ENCODE data around the gene VIPR2. TPM values are rescaled to one million over a fixed set of nuclear protein-coding genes. Genes with fewer than 3 reads are reported as not detected.

Gene VIPR2
- total and polyA plus RNA-seq, 2 of the 13 experiments (the other 11 are each of a cell fraction or from before 2014, with no cell fraction given) = not detected

- no peak for TF ChIP-seq HNRNPH1 (optimal IDR thresholded peaks at IDR 0.05; ENCODE audit: low read depth, low read length)
- no peak for TF ChIP-seq ATF6 (CRISPR knock-in tag; conservative IDR thresholded peaks at IDR 0.05)
- TF ChIP-seq FOXO1 (CRISPR knock-in tag; IDR thresholded peaks at IDR 0.05) = peak; percentile 94
- no peak for TF ChIP-seq ZNF281 (CRISPR knock-in tag; IDR thresholded peaks at IDR 0.05; ENCODE audit: borderline replicate concordance)
- no peak for TF ChIP-seq ZNF333 (CRISPR knock-in tag; IDR thresholded peaks at IDR 0.05; ENCODE audit: borderline replicate concordance)
- TF ChIP-seq ZNF451 (CRISPR knock-in tag; IDR thresholded peaks at IDR 0.05) = no peak
- TF ChIP-seq, protein P1, sequence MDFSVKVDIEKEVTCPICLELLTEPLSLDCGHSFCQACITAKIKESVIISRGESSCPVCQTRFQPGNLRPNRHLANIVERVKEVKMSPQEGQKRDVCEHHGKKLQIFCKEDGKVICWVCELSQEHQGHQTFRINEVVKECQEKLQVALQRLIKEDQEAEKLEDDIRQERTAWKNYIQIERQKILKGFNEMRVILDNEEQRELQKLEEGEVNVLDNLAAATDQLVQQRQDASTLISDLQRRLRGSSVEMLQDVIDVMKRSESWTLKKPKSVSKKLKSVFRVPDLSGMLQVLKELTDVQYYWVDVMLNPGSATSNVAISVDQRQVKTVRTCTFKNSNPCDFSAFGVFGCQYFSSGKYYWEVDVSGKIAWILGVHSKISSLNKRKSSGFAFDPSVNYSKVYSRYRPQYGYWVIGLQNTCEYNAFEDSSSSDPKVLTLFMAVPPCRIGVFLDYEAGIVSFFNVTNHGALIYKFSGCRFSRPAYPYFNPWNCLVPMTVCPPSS (IDR thresholded peaks at IDR 0.05) = no peak
- no peak for TF ChIP-seq ZFP62 (CRISPR knock-in tag; IDR thresholded peaks at IDR 0.05)
- no peak for TF ChIP-seq KDM4B (CRISPR knock-in tag; IDR thresholded peaks at IDR 0.05)
- no peak for TF ChIP-seq MAF1 (CRISPR knock-in tag; IDR thresholded peaks at IDR 0.05; ENCODE audit: borderline replicate concordance)
- TF ChIP-seq THAP11 (CRISPR knock-in tag; IDR thresholded peaks at IDR 0.05) = no peak
- peak; percentile 76 for TF ChIP-seq BHLHE40 (IDR thresholded peaks at IDR 0.05; ENCODE audit: low read length)
- no peak for TF ChIP-seq GFI1 (CRISPR knock-in tag; IDR thresholded peaks at IDR 0.05; ENCODE audit: borderline replicate concordance)
- no peak for TF ChIP-seq SALL2 (CRISPR knock-in tag; IDR thresholded peaks at IDR 0.05)
- TF ChIP-seq MED13 (CRISPR knock-in tag; IDR thresholded peaks at IDR 0.05) = no peak
- no peak for TF ChIP-seq ZNF34 (CRISPR knock-in tag; IDR thresholded peaks at IDR 0.05; ENCODE audit: borderline replicate concordance)
- no peak for TF ChIP-seq YEATS2 (CRISPR knock-in tag; IDR thresholded peaks at IDR 0.05; ENCODE audit: borderline replicate concordance)
- 0 out of 2 replicates have a peak, but pooled peaks have one; percentile 25 for TF ChIP-seq KDM5B (CRISPR knock-in tag; IDR thresholded peaks at IDR 0.05; ENCODE audit: borderline replicate concordance)
- TF ChIP-seq MATR3 (CRISPR knock-in tag; IDR thresholded peaks at IDR 0.05) = no peak
- no peak for TF ChIP-seq ZNF746 (CRISPR knock-in tag; IDR thresholded peaks at IDR 0.05)
- TF ChIP-seq, protein P2, sequence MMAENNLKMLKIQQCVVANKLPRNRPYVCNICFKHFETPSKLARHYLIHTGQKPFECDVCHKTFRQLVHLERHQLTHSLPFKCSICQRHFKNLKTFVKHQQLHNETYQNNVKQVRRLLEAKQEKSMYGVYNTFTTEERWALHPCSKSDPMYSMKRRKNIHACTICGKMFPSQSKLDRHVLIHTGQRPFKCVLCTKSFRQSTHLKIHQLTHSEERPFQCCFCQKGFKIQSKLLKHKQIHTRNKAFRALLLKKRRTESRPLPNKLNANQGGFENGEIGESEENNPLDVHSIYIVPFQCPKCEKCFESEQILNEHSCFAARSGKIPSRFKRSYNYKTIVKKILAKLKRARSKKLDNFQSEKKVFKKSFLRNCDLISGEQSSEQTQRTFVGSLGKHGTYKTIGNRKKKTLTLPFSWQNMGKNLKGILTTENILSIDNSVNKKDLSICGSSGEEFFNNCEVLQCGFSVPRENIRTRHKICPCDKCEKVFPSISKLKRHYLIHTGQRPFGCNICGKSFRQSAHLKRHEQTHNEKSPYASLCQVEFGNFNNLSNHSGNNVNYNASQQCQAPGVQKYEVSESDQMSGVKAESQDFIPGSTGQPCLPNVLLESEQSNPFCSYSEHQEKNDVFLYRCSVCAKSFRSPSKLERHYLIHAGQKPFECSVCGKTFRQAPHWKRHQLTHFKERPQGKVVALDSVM (CRISPR knock-in tag; IDR thresholded peaks at IDR 0.05) = no peak
- TF ChIP-seq NFE2L2 (IDR thresholded peaks at IDR 0.05; ENCODE audit: low read length) = no peak
- no peak for TF ChIP-seq GTF2F1 (IDR thresholded peaks at IDR 0.05; ENCODE audit: low read length)
- no peak for TF ChIP-seq ZMYM2 (CRISPR knock-in tag; IDR thresholded peaks at IDR 0.05)
- no peak for TF ChIP-seq NFE2 (CRISPR knock-in tag; IDR thresholded peaks at IDR 0.05)
These were observed 10.7 kb upstream of the VIPR2 start (continued) for GRCh38 chr7:159155410-159155809.
